GM23338 (cell line): ENCODE measurements around the gene FBL.

ENCODE experiments used
- EZH2phosphoT487 ChIP-seq: fragments of 200-600 bp; sonication (generic); IDR thresholded peaks from one replicate; pipeline ENCODE4 v1.8.1; 2018; ENCODE audit warnings: antibody characterized with exemption; ENCODE audit not compliant: unreplicated experiment
- JUNB ChIP-seq: IDR thresholded peaks from one replicate; pipeline ENCODE4 v1.6.1; 2016; ENCODE audit warnings: antibody characterized with exemption; ENCODE audit not compliant: unreplicated experiment
- TF ChIP-seq, protein P1 (sequence below), 2 experiments: fragments of 200-600 bp in 1 of 2; sonication (generic) in 1 of 2; conservative IDR thresholded peaks; 2 replicates each; pipeline versions ENCODE4 v1.5.1 to v1.6.1; 2016 to 2017; ENCODE audit warnings: antibody characterized with exemption in 2 of 2, low read depth in 2 of 2, mild to moderate bottlenecking in 2 of 2, moderate library complexity in 1 of 2
- TF ChIP-seq, protein P2 (sequence below): IDR thresholded peaks from one replicate; pipeline ENCODE4 v1.6.1; 2018; ENCODE audit warnings: antibody characterized with exemption; ENCODE audit not compliant: unreplicated experiment

DNA sequence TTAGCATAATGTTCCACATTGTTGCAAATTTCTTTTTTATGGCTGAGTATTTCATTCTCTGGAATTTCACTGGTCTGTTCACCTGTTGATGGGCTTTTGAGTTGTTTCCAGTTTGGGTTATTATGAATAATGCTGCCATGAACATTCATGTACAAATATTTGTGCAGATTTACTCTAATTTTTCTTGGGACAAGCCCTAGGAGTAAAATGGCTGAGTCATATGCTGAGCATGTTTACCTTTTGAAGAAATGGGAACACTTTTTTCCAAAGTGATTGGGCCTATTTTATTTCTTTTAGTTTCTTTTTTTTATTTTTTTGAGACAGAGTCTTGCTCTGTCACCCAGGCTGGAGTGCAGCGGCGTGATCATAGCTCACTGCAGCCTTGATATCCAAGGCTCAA lies 4.7 kb upstream of the FBL start:
- no peak for TF ChIP-seq JUNB
- TF ChIP-seq, protein P1, sequence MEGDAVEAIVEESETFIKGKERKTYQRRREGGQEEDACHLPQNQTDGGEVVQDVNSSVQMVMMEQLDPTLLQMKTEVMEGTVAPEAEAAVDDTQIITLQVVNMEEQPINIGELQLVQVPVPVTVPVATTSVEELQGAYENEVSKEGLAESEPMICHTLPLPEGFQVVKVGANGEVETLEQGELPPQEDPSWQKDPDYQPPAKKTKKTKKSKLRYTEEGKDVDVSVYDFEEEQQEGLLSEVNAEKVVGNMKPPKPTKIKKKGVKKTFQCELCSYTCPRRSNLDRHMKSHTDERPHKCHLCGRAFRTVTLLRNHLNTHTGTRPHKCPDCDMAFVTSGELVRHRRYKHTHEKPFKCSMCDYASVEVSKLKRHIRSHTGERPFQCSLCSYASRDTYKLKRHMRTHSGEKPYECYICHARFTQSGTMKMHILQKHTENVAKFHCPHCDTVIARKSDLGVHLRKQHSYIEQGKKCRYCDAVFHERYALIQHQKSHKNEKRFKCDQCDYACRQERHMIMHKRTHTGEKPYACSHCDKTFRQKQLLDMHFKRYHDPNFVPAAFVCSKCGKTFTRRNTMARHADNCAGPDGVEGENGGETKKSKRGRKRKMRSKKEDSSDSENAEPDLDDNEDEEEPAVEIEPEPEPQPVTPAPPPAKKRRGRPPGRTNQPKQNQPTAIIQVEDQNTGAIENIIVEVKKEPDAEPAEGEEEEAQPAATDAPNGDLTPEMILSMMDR (conservative IDR thresholded peaks at IDR 0.05; ENCODE audit: low read depth in 2 of 2) = no peak
- TF ChIP-seq, protein P2, sequence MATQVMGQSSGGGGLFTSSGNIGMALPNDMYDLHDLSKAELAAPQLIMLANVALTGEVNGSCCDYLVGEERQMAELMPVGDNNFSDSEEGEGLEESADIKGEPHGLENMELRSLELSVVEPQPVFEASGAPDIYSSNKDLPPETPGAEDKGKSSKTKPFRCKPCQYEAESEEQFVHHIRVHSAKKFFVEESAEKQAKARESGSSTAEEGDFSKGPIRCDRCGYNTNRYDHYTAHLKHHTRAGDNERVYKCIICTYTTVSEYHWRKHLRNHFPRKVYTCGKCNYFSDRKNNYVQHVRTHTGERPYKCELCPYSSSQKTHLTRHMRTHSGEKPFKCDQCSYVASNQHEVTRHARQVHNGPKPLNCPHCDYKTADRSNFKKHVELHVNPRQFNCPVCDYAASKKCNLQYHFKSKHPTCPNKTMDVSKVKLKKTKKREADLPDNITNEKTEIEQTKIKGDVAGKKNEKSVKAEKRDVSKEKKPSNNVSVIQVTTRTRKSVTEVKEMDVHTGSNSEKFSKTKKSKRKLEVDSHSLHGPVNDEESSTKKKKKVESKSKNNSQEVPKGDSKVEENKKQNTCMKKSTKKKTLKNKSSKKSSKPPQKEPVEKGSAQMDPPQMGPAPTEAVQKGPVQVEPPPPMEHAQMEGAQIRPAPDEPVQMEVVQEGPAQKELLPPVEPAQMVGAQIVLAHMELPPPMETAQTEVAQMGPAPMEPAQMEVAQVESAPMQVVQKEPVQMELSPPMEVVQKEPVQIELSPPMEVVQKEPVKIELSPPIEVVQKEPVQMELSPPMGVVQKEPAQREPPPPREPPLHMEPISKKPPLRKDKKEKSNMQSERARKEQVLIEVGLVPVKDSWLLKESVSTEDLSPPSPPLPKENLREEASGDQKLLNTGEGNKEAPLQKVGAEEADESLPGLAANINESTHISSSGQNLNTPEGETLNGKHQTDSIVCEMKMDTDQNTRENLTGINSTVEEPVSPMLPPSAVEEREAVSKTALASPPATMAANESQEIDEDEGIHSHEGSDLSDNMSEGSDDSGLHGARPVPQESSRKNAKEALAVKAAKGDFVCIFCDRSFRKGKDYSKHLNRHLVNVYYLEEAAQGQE = no peak
- no peak for TF ChIP-seq EZH2phosphoT487
